Measurements from ENCODE around the gene PHIP.

PHIP gene

DNA sequence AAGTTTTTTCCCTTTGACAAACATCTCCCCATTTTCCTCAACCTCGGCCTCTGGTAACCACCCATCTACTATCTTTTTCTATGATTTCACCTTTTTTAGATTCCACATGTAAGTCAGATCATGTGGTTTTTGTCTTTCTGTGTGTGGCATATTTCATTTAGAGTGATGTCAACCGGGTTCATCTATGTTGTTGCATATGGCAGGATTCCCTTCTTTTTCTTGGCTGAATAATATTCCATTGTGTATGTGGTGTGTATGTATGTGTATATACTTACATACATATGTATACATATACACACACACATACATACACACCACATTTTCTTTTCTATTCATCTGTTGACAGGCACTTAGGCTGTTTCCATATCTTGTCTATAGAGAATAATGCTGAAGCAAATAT is 22.2 kb upstream of the PHIP start:
- TF ChIP-seq, protein P1, sequence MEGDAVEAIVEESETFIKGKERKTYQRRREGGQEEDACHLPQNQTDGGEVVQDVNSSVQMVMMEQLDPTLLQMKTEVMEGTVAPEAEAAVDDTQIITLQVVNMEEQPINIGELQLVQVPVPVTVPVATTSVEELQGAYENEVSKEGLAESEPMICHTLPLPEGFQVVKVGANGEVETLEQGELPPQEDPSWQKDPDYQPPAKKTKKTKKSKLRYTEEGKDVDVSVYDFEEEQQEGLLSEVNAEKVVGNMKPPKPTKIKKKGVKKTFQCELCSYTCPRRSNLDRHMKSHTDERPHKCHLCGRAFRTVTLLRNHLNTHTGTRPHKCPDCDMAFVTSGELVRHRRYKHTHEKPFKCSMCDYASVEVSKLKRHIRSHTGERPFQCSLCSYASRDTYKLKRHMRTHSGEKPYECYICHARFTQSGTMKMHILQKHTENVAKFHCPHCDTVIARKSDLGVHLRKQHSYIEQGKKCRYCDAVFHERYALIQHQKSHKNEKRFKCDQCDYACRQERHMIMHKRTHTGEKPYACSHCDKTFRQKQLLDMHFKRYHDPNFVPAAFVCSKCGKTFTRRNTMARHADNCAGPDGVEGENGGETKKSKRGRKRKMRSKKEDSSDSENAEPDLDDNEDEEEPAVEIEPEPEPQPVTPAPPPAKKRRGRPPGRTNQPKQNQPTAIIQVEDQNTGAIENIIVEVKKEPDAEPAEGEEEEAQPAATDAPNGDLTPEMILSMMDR (IDR thresholded peaks at IDR 0.05) = no peak

DNA sequence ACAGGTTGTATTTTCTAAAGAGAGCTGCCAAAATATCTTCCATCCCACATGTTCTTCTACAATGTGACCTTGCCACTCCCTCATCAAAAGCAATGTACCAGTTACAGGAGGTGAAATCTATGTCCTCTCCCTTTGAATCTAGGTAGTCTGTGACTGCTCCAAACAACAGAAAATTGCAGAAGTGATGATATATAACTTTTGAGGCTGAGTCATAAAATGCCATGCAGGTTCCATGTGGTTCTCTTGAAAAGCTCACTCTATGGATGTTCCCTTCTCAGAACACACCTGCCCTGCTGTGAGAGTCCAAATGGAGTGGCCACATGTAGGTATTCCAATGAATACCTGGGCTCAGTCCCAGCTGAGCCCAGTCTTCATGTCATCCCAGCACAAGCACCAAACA is 16.9 kb upstream of the PHIP start:
- TF ChIP-seq, protein P1 (IDR thresholded peaks at IDR 0.05) = no peak

DNA sequence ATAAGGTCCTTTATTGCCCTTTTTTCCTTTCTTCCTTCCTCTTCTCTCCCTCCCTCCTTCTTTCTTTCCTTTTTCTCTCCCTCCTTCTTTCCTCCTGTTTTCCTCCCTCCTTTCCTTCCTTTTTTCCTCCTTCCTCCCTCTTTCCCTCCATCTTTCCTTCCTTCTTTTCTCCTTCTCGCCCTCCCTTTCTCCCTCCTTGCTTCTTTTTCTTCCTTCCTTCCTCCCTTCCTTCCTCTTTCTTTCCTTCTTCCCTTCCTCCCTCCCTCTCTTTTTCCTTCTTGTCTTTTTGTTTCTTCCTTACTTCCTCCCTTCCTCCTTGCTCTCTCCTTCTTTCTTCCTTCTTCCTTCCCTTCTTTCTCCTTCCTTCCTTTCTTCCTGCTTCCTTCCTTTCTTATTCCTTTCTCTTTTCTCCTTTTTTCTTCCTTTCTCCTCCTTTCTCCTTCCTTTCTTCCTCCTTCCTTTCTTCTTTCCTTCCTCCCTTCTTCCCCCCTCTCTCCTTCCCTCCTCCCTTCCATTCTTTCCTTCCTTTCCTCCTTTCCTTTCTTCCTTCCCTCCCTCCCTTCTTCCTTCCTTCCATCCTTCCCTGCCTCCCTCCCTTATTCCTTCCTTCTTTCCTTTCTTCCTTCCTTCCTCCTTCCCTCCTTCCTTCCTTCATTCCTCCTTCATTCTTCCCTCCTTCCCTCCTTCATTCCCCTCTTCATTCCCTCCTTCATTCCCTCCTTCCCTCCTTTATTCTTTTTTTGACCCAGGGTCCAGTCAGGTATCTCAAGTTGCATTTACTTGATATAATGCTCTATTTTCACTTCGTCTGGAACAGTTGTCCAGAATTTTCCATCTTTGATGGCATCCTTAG is 11.7 kb upstream of the PHIP start:
- TF ChIP-seq, protein P1 (IDR thresholded peaks at IDR 0.05) = no peak

DNA sequence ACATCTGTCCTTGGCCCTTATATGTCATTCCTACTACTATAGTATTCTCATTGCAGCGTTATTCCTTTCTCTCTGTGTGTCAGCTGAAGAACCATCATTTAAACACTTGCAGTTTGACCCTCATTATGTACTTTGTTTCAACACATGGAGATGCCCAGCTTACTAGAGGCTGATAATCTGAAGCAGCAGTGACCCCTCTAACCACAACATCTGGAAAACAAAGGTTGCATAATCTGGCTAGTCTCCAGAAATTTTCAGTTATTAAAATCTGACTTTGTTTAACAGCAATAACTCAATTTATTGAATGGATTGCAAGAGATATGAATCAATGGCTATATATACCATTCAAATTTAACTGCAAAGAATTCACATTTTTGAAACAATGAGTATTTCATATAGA is 6.6 kb upstream of the PHIP start:
- TF ChIP-seq, protein P1 (IDR thresholded peaks at IDR 0.05) = no peak

DNA sequence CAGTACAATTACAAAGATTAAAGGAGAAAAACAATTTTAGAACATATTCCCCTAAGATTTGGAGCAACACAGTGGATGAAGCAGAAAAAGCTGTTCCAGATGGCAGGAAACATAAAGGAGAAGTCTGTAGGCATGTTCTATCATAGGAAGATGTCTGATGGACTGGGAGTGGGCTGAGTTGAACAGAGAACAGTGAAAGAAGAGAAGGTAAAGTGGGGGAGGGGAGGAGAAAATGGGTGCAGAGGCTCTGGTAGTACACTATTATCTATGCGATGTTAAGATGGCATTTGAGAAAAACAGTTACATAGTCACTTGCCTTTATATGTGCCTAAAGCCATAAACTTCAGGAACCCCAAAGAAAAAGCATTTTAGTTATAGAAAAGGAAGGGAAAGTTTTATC is 4.2 kb upstream of the PHIP start:
- TF ChIP-seq, protein P1 (IDR thresholded peaks at IDR 0.05) = no peak

DNA sequence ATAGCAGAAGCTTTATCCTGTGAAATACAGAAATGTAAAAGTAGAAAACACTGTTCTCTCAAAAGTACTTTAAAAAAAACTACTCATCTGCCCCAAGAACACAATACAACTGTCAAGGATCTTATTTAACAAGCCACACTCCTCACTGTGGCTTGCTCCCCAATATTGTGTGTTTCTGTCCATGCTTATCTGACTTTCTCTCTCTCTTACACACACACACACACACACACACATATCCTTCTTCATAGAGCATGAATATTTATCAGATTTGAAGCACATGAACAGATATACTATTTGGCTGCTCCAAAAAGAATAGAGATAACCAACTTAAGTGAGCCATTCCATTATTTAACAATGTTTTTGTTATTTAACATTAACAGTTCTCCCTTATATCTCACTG is 3.6 kb upstream of the PHIP start:
- TF ChIP-seq, protein P1 (IDR thresholded peaks at IDR 0.05) = no peak

DNA sequence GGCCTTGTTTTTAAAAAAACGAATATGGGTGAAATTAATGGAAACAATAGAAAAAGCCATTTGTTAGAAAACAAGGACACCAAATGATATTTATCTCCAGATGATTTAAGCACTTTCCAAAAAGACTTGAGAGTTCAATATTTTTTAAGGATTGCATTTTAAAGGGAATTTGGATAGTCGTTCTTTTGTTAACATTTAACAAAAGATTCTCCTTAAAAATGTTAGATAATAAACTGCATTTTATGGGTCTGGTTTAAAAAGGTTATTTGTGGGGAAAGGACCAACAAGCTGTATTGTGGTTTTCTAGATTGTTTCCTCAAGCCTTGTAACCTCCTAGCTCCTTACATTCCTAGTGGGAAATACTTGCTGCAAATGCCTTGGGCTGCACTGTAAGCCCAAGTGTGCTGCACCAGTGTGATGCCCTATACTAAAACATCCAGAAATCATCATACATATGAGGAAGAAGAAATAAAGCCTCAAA is 1.5 kb upstream of the PHIP start:
- TF ChIP-seq, protein P1 (IDR thresholded peaks at IDR 0.05) = no peak

Data from LNCAP (cell line).